GM15510 (cell line): ENCODE results near the gene OR52E2.

Experiments used
- POLR2A ChIP-seq: IDR thresholded peaks from 3 replicates; pipeline ENCODE4 v1.6.1; 2011; ENCODE audit warnings: borderline replicate concordance; ENCODE audit not compliant: insufficient read length; ENCODE audit errors: extremely low read depth

Gene OR52E2

GRCh38 chr11:5059391-5059790 is at the start of gene OR52E2:
TSS of gene OR52E2 (minus strand) at chr11:5059627. CDS start at chr11:5059627, 0 bp downstream.
- no peak for TF ChIP-seq POLR2A

- TF ChIP-seq POLR2A = no peak
These were observed 47.9 kb upstream of the OR52E2 start for GRCh38 chr11:5107285-5107684.

- TF ChIP-seq POLR2A = no peak
These were observed 43.6 kb upstream of the OR52E2 start for GRCh38 chr11:5103066-5103465.

- no peak for TF ChIP-seq POLR2A
These were observed 42.8 kb upstream of the OR52E2 start for GRCh38 chr11:5102246-5102645.

GRCh38 chr11:5096011-5096410 is 36.6 kb upstream of the OR52E2 start:
- TF ChIP-seq POLR2A = no peak

- no peak for TF ChIP-seq POLR2A
These were observed 33.6 kb upstream of the OR52E2 start for GRCh38 chr11:5092821-5093585.

- no peak for TF ChIP-seq POLR2A
These were observed 31.2 kb upstream of the OR52E2 start for GRCh38 chr11:5090668-5091067.

- TF ChIP-seq POLR2A = no peak
These were observed 29.1 kb upstream of the OR52E2 start for GRCh38 chr11:5088556-5088955.

- no peak for TF ChIP-seq POLR2A
These were observed 24.2 kb upstream of the OR52E2 start for GRCh38 chr11:5083602-5084001.

GRCh38 chr11:5081405-5081804 is 22.0 kb upstream of the OR52E2 start:
- TF ChIP-seq POLR2A = no peak

GRCh38 chr11:5071799-5072198 is 12.4 kb upstream of the OR52E2 start:
- no peak for TF ChIP-seq POLR2A

- no peak for TF ChIP-seq POLR2A
These were observed 9.8 kb upstream of the OR52E2 start, which contains the start of gene OR52E1 for GRCh38 chr11:5069272-5069671. TSS of gene OR52E1 (plus strand) at chr11:5069572.

- TF ChIP-seq POLR2A = no peak
These were observed 5.6 kb upstream of the OR52E2 start for GRCh38 chr11:5065027-5065426.

GRCh38 chr11:5046754-5047330 is 12.6 kb downstream of the OR52E2 start:
- TF ChIP-seq POLR2A = no peak

GRCh38 chr11:5046226-5046625 is 13.2 kb downstream of the OR52E2 start, which contains the start of gene OR52J3:
TSS of gene OR52J3 (plus strand) at chr11:5046526. CDS start at chr11:5046526, 0 bp downstream.
- TF ChIP-seq POLR2A = no peak

GRCh38 chr11:5043380-5043779 is 16.0 kb downstream of the OR52E2 start:
- TF ChIP-seq POLR2A = no peak
